ENCODE measurements around the gene SH3TC1. TPM values are rescaled to one million over a fixed set of nuclear protein-coding genes. Genes with fewer than 3 reads are reported as not detected.

SH3TC1 gene
- total RNA-seq, 4 donors from 2014 or later: 13.7 to 18.7 (median 15.2) TPM

DNA sequence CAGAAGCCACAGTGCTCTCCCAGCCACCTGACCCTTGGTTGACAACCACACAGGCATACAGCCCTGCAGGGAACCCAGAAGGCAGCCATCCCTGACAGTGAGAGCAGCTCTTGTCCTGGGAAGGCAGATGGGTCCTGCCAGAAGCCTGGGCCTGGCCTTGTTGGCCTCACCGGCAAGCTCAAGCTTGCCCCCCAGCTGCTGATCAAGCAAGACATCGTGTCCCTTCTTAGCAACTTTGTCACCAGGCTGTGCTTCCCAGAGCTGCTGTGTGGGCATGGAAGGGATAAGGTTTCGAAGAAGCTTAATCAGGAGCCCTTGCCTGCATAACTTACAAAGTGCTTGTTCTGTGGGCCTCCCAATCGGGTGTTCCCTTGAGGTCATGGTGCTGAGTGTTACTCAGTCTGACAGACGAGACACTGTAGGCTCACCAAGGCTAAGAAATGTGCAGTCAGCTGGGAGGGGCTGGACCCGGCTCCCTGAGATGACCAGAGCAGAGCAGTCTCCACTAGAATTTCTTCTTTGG is 33.7 kb upstream of the SH3TC1 start:
- intact Hi-C loops (cut with DNase I): no loop called here
- Histone ChIP-seq H3K27ac (replicated peaks in 1 of 4) (no peak overlapping the region), H3K36me3 (no peaks in the 10 kb centered on the region), H3K4me1 (peaks cover 0 to 4% (median 1%) of the 10 kb centered on the region in 4 donors), H3K4me3 (no peak overlapping the region), H3K27me3 (peaks cover 0 to 2% (median 0%) of the 10 kb centered on the region in 4 donors), H3K9me3 (peaks cover 0 to 12% (median 9%) of the 10 kb centered on the region in 4 donors)
- 59% methylated on average over 6 of the region's 6 CpGs for WGBS
- DNase-seq (ENCODE audit: extremely low spot score): no peak
- no peak for TF ChIP-seq CTCF (IDR thresholded peaks at IDR 0.05)
- TF ChIP-seq POLR2A (IDR thresholded peaks at IDR 0.05; ENCODE audit: low read depth): no peak
- TF ChIP-seq POLR2AphosphoS5 (IDR thresholded peaks at IDR 0.05): no peak
- TF ChIP-seq EP300 (IDR thresholded peaks at IDR 0.05): no peak

DNA sequence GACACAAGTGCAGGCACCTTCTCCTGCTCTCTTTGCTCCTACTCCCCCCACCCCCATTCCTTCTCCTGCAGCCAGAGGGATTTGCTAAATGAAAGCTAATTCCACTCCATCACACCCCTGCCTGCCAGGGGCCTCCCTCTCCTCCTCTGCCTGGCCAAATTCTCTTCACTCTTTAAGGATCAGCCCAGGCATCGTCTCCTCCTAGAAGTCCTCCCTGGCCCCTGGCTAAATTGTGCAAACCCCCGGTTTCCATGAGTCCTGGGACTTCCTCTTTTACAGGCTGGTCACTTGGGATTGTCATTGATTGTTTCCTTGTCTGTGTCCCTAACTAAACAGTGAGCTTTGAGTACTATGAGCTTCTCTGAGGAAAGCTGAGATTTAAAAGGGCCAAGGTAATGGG is 31.8 kb upstream of the SH3TC1 start:
- H3K4me1 ChIP-seq: no peaks in the 10 kb centered on the region
- H3K9me3 ChIP-seq: peaks cover 0 to 12% (median 9%) of the 10 kb centered on the region in 4 donors
- no peak overlapping the region for H3K27ac ChIP-seq (replicated peaks in 1 of 4)
- intact Hi-C loops (cut with DNase I): no loop called here
- DNase-seq (ENCODE audit: extremely low spot score): no peak
- H3K36me3 ChIP-seq: no peaks in the 10 kb centered on the region
- WGBS: 67% methylated on average over 2 of the region's 2 CpGs
- TF ChIP-seq POLR2A (IDR thresholded peaks at IDR 0.05; ENCODE audit: low read depth) (no peak), CTCF (IDR thresholded peaks at IDR 0.05) (no peak), POLR2AphosphoS5 (IDR thresholded peaks at IDR 0.05) (no peak)
- H3K27me3 ChIP-seq: peaks cover 0 to 11% (median 0%) of the 10 kb centered on the region in 4 donors
- no peak overlapping the region for H3K4me3 ChIP-seq

- Histone ChIP-seq H3K4me1 (no peaks in the 10 kb centered on the region), H3K27me3 (peaks cover 0 to 11% (median 0%) of the 10 kb centered on the region in 4 donors), H3K36me3 (no peaks in the 10 kb centered on the region), H3K4me3 (no peak overlapping the region), H3K9me3 (peaks cover 0 to 12% (median 9%) of the 10 kb centered on the region in 4 donors), H3K27ac (replicated peaks in 1 of 4) (no peak overlapping the region)
- DNase-seq (ENCODE audit: extremely low spot score): no peak
- intact Hi-C loops (cut with DNase I): no loop called here
- WGBS: 45% methylated on average over 2 of the region's 2 CpGs
- TF ChIP-seq POLR2A (IDR thresholded peaks at IDR 0.05; ENCODE audit: low read depth) (no peak), CTCF (IDR thresholded peaks at IDR 0.05) (no peak), POLR2AphosphoS5 (IDR thresholded peaks at IDR 0.05) (no peak), EP300 (IDR thresholded peaks at IDR 0.05) (no peak)
These were observed 31.3 kb upstream of the SH3TC1 start for GRCh38 chr4:8167815-8168214.

DNA sequence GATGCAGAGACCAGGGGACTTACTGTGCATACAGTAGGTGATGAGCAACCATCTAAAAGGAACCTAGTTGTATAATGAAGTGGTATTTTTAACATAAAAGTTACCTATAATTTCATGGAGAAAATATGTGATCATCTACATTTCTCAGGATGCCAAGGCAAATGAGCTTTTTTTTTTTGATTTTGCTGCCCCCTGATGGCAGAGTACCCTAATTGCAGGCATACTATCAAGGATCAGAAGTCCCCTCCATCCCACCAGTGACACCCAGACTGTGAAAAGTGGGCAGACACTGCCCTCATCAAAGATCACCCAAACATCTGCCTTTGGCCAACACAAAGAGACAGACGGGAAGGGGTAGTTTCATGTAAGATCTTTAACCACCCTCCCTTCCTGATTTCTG is 30.9 kb upstream of the SH3TC1 start:
- DNase-seq (ENCODE audit: extremely low spot score): no peak
- intact Hi-C loops (cut with DNase I): no loop called here
- 71% methylated on average over 1 of the region's 1 CpG for WGBS
- no peak for TF ChIP-seq POLR2A (IDR thresholded peaks at IDR 0.05; ENCODE audit: low read depth)
- no peak for TF ChIP-seq EP300 (IDR thresholded peaks at IDR 0.05)
- no peak for TF ChIP-seq POLR2AphosphoS5 (IDR thresholded peaks at IDR 0.05)
- peak in 1 of 3 experiments; percentile 28 for TF ChIP-seq CTCF (IDR thresholded peaks at IDR 0.05)
- H3K4me1 ChIP-seq: no peaks in the 10 kb centered on the region
- no peak overlapping the region for H3K27ac ChIP-seq (replicated peaks in 1 of 4)
- peaks cover 0 to 11% (median 0%) of the 10 kb centered on the region in 4 donors for H3K27me3 ChIP-seq
- H3K4me3 ChIP-seq: no peak overlapping the region
- peaks cover 0 to 12% (median 9%) of the 10 kb centered on the region in 4 donors for H3K9me3 ChIP-seq
- no peaks in the 10 kb centered on the region for H3K36me3 ChIP-seq

All from esophagus muscularis mucosa (tissue), 4 donors.